SK-N-SH treated with all-trans-retinoic acid at 6 μM for 48 hours (cell line): ENCODE data around the gene CHRM4.

ENCODE experiments used
- ATAC-seq: fragments of 200-7000 bp; cut with Tn5 transposase; 3 replicates; pipeline ENCODE4 v1.9.1; 2020; ENCODE audit warnings: mild to moderate bottlenecking, moderate library complexity
- ARNTL ChIP-seq: fragments of 450-650 bp; formaldehyde crosslinking; IDR thresholded peaks from 2 replicates; pipeline ENCODE4 v1.5.0; 2020; ENCODE audit warnings: low read depth, mild to moderate bottlenecking, moderate library complexity, borderline replicate concordance
- BACH2 ChIP-seq: fragments of 250-450 bp; sonication (Bioruptor Pico); IDR thresholded peaks from 2 replicates; pipeline ENCODE4 v1.9.0; 2021; ENCODE audit warnings: mild to moderate bottlenecking, borderline replicate concordance
- CSDC2 ChIP-seq: fragments of 250-450 bp; sonication (Bioruptor Pico); IDR thresholded peaks from 2 replicates; pipeline ENCODE4 v1.5.0; 2020; ENCODE audit warnings: mild to moderate bottlenecking, moderate library complexity
- CSRNP3 ChIP-seq: fragments of 250-450 bp; sonication (Bioruptor Pico); IDR thresholded peaks from 2 replicates; pipeline ENCODE4 v1.5.1; 2021; ENCODE audit warnings: mild to moderate bottlenecking, moderate library complexity
- ESRRG ChIP-seq: fragments of 250-450 bp; sonication (Bioruptor Pico); IDR thresholded peaks from 2 replicates; pipeline ENCODE4 v1.6.1; 2021; ENCODE audit warnings: mild to moderate bottlenecking
- GLIS3 ChIP-seq: fragments of 250-450 bp; sonication (Bioruptor Pico); IDR thresholded peaks from 2 replicates; pipeline ENCODE4 v1.5.0; 2020; ENCODE audit warnings: mild to moderate bottlenecking, moderate library complexity
- ISL1 ChIP-seq: fragments of 250-450 bp; sonication (Bioruptor Pico); IDR thresholded peaks from 2 replicates; pipeline ENCODE4 v2.1.2; 2022; ENCODE audit warnings: mild to moderate bottlenecking, moderate library complexity
- PPARA ChIP-seq: fragments of 250-450 bp; sonication (Bioruptor Pico); IDR thresholded peaks from 2 replicates; pipeline ENCODE4 v1.5.0; 2020; ENCODE audit warnings: mild to moderate bottlenecking, borderline replicate concordance
- SNAI2 ChIP-seq: fragments of 250-450 bp; sonication (Bioruptor Pico); IDR thresholded peaks from 2 replicates; pipeline ENCODE4 v1.5.0; 2020; ENCODE audit warnings: mild to moderate bottlenecking, moderate library complexity
- TCF4 ChIP-seq: fragments of 250-450 bp; sonication (Bioruptor Pico); IDR thresholded peaks from 2 replicates; pipeline ENCODE4 v1.8.0; 2021; ENCODE audit warnings: mild to moderate bottlenecking, moderate library complexity, borderline replicate concordance
- TOX ChIP-seq: fragments of 250-450 bp; sonication (Bioruptor Pico); IDR thresholded peaks from 2 replicates; pipeline ENCODE4 v1.8.0; 2021; ENCODE audit warnings: mild to moderate bottlenecking, moderate library complexity, borderline replicate concordance
- TSHZ2 ChIP-seq: fragments of 250-450 bp; sonication (Bioruptor Pico); IDR thresholded peaks from 2 replicates; pipeline ENCODE4 v1.5.0; 2020; ENCODE audit warnings: mild to moderate bottlenecking, moderate library complexity
- ZC3H10 ChIP-seq: fragments of 250-450 bp; sonication (Bioruptor Pico); IDR thresholded peaks from 2 replicates; pipeline ENCODE4 v1.5.1; 2021; ENCODE audit warnings: mild to moderate bottlenecking, moderate library complexity
- ZFP3 ChIP-seq: fragments of 250-450 bp; sonication (Bioruptor Pico); IDR thresholded peaks from 2 replicates; pipeline ENCODE4 v1.5.0; 2020; ENCODE audit warnings: mild to moderate bottlenecking, moderate library complexity
- ZFP30 ChIP-seq: fragments of 450-650 bp; formaldehyde crosslinking; IDR thresholded peaks from 2 replicates; pipeline ENCODE4 v1.5.0; 2022; ENCODE audit warnings: mild to moderate bottlenecking, moderate library complexity
- ZNF565 ChIP-seq: fragments of 450-650 bp; formaldehyde crosslinking; conservative IDR thresholded peaks from 2 replicates; pipeline ENCODE4 v1.5.0; 2020; ENCODE audit warnings: low read depth, mild to moderate bottlenecking, moderate library complexity
- ZNF70 ChIP-seq: fragments of 450-650 bp; formaldehyde crosslinking; IDR thresholded peaks from 2 replicates; pipeline ENCODE4 v1.5.0; 2020; ENCODE audit warnings: mild to moderate bottlenecking, moderate library complexity
- ZNF8 ChIP-seq: fragments of 450-650 bp; formaldehyde crosslinking; IDR thresholded peaks from 2 replicates; pipeline ENCODE4 v1.5.0; 2020; ENCODE audit warnings: mild to moderate bottlenecking, moderate library complexity
- TF ChIP-seq, protein P1 (sequence below): fragments of 250-450 bp; sonication (Bioruptor Pico); IDR thresholded peaks from 2 replicates; pipeline ENCODE4 v1.5.1; 2020; ENCODE audit warnings: low read depth, mild to moderate bottlenecking, moderate library complexity
- TF ChIP-seq, protein P2 (sequence below): fragments of 250-450 bp; sonication (Bioruptor Pico); IDR thresholded peaks from 2 replicates; pipeline ENCODE4 v1.8.0; 2020; ENCODE audit warnings: mild to moderate bottlenecking, moderate library complexity, borderline replicate concordance
- TF ChIP-seq, protein P3 (sequence below): fragments of 250-450 bp; sonication (Bioruptor Pico); IDR thresholded peaks from 2 replicates; pipeline ENCODE4 v1.8.0; 2021; ENCODE audit warnings: low read depth, mild to moderate bottlenecking, moderate library complexity, borderline replicate concordance

CHRM4 gene

GRCh38 chr11:46366661-46367161, 24.9 kb downstream of the CHRM4 start (continued):
- TF ChIP-seq TSHZ2 (CRISPR knock-in tag) (no peak), ZFP3 (CRISPR knock-in tag) (no peak), ZNF70 (CRISPR knock-in tag) (no peak), ZFP30 (CRISPR knock-in tag) (no peak), BACH2 (CRISPR knock-in tag) (no peak), ZNF8 (no peak), ZNF565 (CRISPR knock-in tag) (no peak)
- TF ChIP-seq, protein P1, sequence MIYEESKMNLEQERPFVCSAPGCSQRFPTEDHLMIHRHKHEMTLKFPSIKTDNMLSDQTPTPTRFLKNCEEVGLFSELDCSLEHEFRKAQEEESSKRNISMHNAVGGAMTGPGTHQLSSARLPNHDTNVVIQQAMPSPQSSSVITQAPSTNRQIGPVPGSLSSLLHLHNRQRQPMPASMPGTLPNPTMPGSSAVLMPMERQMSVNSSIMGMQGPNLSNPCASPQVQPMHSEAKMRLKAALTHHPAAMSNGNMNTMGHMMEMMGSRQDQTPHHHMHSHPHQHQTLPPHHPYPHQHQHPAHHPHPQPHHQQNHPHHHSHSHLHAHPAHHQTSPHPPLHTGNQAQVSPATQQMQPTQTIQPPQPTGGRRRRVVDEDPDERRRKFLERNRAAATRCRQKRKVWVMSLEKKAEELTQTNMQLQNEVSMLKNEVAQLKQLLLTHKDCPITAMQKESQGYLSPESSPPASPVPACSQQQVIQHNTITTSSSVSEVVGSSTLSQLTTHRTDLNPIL (CRISPR knock-in tag): no peak
- TF ChIP-seq, all 23 proteins: peak for 0

GRCh38 chr11:46366260-46366659, 25.3 kb downstream of the CHRM4 start:
- TF ChIP-seq ISL1 (CRISPR knock-in tag): no peak
- TF ChIP-seq ZNF8: no peak
- no peak for TF ChIP-seq GLIS3 (CRISPR knock-in tag)
- no peak for TF ChIP-seq ESRRG (CRISPR knock-in tag)
- no peak for TF ChIP-seq TCF4 (CRISPR knock-in tag)
- no peak for TF ChIP-seq ZNF565 (CRISPR knock-in tag)
- TF ChIP-seq, protein P2, sequence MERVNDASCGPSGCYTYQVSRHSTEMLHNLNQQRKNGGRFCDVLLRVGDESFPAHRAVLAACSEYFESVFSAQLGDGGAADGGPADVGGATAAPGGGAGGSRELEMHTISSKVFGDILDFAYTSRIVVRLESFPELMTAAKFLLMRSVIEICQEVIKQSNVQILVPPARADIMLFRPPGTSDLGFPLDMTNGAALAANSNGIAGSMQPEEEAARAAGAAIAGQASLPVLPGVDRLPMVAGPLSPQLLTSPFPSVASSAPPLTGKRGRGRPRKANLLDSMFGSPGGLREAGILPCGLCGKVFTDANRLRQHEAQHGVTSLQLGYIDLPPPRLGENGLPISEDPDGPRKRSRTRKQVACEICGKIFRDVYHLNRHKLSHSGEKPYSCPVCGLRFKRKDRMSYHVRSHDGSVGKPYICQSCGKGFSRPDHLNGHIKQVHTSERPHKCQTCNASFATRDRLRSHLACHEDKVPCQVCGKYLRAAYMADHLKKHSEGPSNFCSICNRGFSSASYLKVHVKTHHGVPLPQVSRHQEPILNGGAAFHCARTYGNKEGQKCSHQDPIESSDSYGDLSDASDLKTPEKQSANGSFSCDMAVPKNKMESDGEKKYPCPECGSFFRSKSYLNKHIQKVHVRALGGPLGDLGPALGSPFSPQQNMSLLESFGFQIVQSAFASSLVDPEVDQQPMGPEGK (CRISPR knock-in tag): no peak
- no peak for TF ChIP-seq ZFP30 (CRISPR knock-in tag)
- TF ChIP-seq CSDC2 (CRISPR knock-in tag): no peak
- TF ChIP-seq CSRNP3: no peak
- TF ChIP-seq TOX (CRISPR knock-in tag): no peak
- TF ChIP-seq ZC3H10 (CRISPR knock-in tag): no peak
- no peak for TF ChIP-seq ARNTL (CRISPR knock-in tag)
- no peak for ATAC-seq

DNA sequence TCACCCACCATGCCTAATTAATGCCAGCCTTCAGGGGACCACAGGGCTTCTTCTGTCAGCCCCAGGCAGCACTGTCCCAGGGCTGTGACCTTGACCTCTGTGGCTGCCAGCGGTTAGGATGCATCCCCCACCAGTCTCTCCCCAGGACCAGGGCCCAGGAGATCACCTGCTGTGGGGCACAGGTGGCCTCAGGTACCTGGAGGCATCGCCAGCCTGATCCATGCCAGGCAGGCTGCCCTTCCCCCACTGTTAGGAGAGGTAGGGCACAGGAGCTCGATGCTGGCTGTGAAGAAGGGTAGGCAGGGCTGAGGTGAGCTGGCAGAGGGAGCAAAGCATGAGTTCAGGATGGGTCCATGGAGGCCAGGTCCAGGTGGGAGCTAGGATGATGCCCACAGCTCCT, 26.8 kb downstream of the CHRM4 start:
- ATAC-seq: no peak
- TF ChIP-seq, protein P1 (CRISPR knock-in tag): no peak

GRCh38 chr11:46364056-46364455, 27.5 kb downstream of the CHRM4 start:
- ATAC-seq: no peak
- TF ChIP-seq PPARA (CRISPR knock-in tag): no peak
- no peak for TF ChIP-seq ARNTL (CRISPR knock-in tag)
- TF ChIP-seq, protein P3, sequence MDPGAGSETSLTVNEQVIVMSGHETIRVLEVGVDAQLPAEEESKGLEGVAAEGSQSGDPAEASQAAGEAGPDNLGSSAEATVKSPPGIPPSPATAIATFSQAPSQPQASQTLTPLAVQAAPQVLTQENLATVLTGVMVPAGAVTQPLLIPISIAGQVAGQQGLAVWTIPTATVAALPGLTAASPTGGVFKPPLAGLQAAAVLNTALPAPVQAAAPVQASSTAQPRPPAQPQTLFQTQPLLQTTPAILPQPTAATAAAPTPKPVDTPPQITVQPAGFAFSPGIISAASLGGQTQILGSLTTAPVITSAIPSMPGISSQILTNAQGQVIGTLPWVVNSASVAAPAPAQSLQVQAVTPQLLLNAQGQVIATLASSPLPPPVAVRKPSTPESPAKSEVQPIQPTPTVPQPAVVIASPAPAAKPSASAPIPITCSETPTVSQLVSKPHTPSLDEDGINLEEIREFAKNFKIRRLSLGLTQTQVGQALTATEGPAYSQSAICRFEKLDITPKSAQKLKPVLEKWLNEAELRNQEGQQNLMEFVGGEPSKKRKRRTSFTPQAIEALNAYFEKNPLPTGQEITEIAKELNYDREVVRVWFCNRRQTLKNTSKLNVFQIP (CRISPR knock-in tag): no peak
- TF ChIP-seq ISL1 (CRISPR knock-in tag): no peak
- TF ChIP-seq CSRNP3: no peak
- no peak for TF ChIP-seq ZFP3 (CRISPR knock-in tag)
- TF ChIP-seq, protein P2 (CRISPR knock-in tag): no peak
- no peak for TF ChIP-seq CSDC2 (CRISPR knock-in tag)
- no peak for TF ChIP-seq BACH2 (CRISPR knock-in tag)
- TF ChIP-seq SNAI2: no peak
- TF ChIP-seq ZNF8: no peak
- no peak for TF ChIP-seq ZFP30 (CRISPR knock-in tag)
